Tibial artery (tissue), 4 donors: ENCODE data around the gene PDE8B.

Experiments
- DNase-seq, 2 donors: peaks; one replicate each; pipeline ENCODE4 v3.0.0-alpha.2; 2019
- H3K27ac ChIP-seq, 2 donors: fragments of 200-600 bp; sonication (generic) in 1 of 2; 1 replicate in 1 of 2; 2 replicates in 1 of 2; pipeline ENCODE4 v1.5.1; 2018 to 2019; ENCODE audit warnings: mild to moderate bottlenecking in 1 of 2
- H3K27me3 ChIP-seq, 2 donors: fragments of 200-600 bp; sonication (generic) in 1 of 2; one replicate each; pipeline versions ENCODE4 v1.5.1 to v1.6.0; 2016 to 2019
- H3K36me3 ChIP-seq, 3 donors: fragments of 200-600 bp; sonication (generic) in 2 of 3; one replicate each; pipeline ENCODE4 v1.5.1; 2016 to 2019; ENCODE audit warnings: mild to moderate bottlenecking in 2 of 3
- H3K4me1 ChIP-seq, 4 donors: fragments of 200-600 bp; sonication (generic) in 2 of 4; 1 replicate in 3 of 4; 2 replicates in 1 of 4; pipeline ENCODE4 v1.5.1; 2016 to 2019
- H3K4me3 ChIP-seq, 2 donors: fragments of 200-600 bp; sonication (generic) in 1 of 2; 1 replicate in 1 of 2; 2 replicates in 1 of 2; pipeline ENCODE4 v1.5.1; 2018 to 2019; ENCODE audit warnings: mild to moderate bottlenecking in 2 of 2
- H3K9me3 ChIP-seq, 3 donors: fragments of 200-600 bp; sonication (generic) in 1 of 3; one replicate each; pipeline ENCODE4 v1.5.1; 2016 to 2019
- intact Hi-C: fragments of 100-400 bp; cut with DNase I; formaldehyde crosslinking; loops from one replicate; pipeline ENCODE4 v1.15.0; 2023; ENCODE audit warnings: low total_unique reads
- TF ChIP-seq, protein P1 (sequence below), 2 experiments: fragments of 200-600 bp in 1 of 2; fragments of 450-650 bp in 1 of 2; IDR thresholded peaks; one replicate each; pipeline ENCODE4 v1.5.1; 2017 to 2019; ENCODE audit warnings: antibody characterized with exemption in 2 of 2, mild to moderate bottlenecking in 1 of 2, moderate library complexity in 1 of 2

PDE8B gene

DNA sequence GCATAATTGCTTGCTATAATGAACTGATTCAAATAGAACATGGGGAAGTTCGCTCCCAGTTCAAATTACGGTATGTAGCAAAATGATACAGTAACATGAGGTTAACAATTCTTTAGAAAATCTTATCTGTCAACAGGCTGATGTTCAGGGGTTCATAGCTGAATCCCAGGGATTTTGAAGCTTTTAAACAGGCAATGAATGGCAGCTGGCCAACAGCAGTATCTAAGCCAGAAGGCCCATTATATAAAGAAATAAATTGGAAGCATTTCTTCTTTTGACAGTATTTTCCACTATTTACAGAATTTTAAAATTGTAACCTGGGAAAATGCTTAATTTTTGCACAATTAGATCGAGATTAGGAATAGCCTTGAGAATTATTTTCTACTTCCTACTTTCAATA is 126.8 kb downstream of the PDE8B start:
- H3K4me3 ChIP-seq = no peak overlapping the region
- no peaks in the 10 kb centered on the region for H3K9me3 ChIP-seq
- TF ChIP-seq, protein P1, sequence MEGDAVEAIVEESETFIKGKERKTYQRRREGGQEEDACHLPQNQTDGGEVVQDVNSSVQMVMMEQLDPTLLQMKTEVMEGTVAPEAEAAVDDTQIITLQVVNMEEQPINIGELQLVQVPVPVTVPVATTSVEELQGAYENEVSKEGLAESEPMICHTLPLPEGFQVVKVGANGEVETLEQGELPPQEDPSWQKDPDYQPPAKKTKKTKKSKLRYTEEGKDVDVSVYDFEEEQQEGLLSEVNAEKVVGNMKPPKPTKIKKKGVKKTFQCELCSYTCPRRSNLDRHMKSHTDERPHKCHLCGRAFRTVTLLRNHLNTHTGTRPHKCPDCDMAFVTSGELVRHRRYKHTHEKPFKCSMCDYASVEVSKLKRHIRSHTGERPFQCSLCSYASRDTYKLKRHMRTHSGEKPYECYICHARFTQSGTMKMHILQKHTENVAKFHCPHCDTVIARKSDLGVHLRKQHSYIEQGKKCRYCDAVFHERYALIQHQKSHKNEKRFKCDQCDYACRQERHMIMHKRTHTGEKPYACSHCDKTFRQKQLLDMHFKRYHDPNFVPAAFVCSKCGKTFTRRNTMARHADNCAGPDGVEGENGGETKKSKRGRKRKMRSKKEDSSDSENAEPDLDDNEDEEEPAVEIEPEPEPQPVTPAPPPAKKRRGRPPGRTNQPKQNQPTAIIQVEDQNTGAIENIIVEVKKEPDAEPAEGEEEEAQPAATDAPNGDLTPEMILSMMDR (IDR thresholded peaks at IDR 0.05) = no peak
- no peak overlapping the region for H3K27ac ChIP-seq
- DNase-seq = no peak
- H3K4me1 ChIP-seq = no peaks in the 10 kb centered on the region
- intact Hi-C loops = no loop called here
- no peaks in the 10 kb centered on the region for H3K27me3 ChIP-seq
- H3K36me3 ChIP-seq = peaks cover 0 to 2% (median 0%) of the 10 kb centered on the region in 3 donors

DNA sequence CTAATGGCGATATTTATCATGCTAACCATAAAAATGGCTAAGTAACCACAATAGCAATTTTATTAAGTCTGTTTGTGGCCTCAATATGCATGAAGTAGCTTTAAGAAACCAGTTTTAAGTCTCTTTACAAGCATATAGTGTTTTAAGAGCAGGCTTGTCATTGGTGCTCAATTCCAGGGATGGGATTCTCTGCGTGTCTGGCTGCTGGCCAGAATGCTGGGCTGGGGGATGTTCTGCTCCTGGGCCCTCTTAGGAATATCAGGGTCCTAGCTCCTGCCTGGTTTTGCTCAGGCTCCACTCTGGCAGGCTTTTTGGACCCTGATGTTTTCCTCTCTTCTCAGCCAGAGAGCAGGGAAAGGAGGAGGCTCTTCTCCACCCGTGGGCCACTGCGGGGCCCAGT is 127.2 kb downstream of the PDE8B start:
- no peaks in the 10 kb centered on the region for H3K4me1 ChIP-seq
- no peaks in the 10 kb centered on the region for H3K9me3 ChIP-seq
- H3K4me3 ChIP-seq = no peak overlapping the region
- no peak overlapping the region for H3K27ac ChIP-seq
- no peak for DNase-seq
- TF ChIP-seq, protein P1 (IDR thresholded peaks at IDR 0.05) = no peak
- H3K36me3 ChIP-seq = no peaks in the 10 kb centered on the region
- no peaks in the 10 kb centered on the region for H3K27me3 ChIP-seq
- intact Hi-C loops = no loop called here

DNA sequence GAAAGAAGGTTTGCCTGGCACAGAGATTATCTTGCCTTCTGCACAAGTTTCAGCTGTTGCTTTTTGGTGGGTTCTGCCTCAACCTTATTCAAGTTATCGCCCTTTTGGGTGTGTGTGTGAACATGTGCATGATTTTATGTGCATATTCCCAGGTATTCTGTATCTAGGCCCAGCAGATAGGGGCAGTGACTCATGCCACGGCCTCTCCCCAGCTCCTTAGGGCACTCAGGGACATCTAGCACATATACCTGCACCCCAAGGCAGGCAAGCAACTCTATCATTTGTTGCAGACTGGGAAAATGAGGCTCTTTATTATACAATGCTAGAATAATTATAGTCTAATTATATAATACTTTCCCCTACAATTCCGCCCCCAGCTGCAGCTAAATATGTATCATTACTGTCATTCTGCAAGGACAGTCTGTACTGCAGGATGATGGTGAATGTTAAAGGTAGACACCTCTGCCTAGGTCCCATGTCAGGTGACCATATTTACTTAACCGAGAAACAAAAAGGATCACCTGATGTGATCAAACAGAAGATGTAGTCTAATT is 128.9 kb downstream of the PDE8B start:
- no peak overlapping the region for H3K4me3 ChIP-seq
- H3K36me3 ChIP-seq = no peaks in the 10 kb centered on the region
- H3K9me3 ChIP-seq = no peaks in the 10 kb centered on the region
- no peaks in the 10 kb centered on the region for H3K4me1 ChIP-seq
- TF ChIP-seq, protein P1 (IDR thresholded peaks at IDR 0.05) = no peak
- intact Hi-C loops = no loop called here
- no peak for DNase-seq
- no peaks in the 10 kb centered on the region for H3K27me3 ChIP-seq
- no peak overlapping the region for H3K27ac ChIP-seq

DNA sequence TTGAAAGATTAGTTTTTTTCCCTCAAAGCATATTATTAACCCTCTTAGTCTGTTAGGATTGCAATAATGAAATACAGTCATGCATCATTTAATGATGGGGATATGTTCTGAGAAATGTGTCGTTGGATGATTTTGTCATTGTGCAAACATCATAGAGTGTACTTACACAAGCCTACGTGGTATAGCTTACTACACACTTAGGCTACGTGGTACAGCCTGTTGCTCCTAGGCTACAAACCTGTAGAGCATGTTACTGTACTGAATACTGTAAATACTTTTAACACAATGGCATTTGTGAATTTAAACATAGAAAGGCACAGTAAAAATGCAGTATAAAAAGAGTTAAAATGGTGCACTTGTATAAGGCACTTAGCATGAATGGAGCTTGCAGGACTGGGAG is 132.7 kb downstream of the PDE8B start:
- Histone ChIP-seq H3K36me3 (peaks cover 0 to 10% (median 0%) of the 10 kb centered on the region in 3 donors), H3K4me1 (no peaks in the 10 kb centered on the region), H3K4me3 (no peak overlapping the region), H3K27ac (no peak overlapping the region), H3K27me3 (no peaks in the 10 kb centered on the region), H3K9me3 (no peaks in the 10 kb centered on the region)
- intact Hi-C loops = no loop called here
- no peak for DNase-seq
- TF ChIP-seq, protein P1 (IDR thresholded peaks at IDR 0.05) = no peak

DNA sequence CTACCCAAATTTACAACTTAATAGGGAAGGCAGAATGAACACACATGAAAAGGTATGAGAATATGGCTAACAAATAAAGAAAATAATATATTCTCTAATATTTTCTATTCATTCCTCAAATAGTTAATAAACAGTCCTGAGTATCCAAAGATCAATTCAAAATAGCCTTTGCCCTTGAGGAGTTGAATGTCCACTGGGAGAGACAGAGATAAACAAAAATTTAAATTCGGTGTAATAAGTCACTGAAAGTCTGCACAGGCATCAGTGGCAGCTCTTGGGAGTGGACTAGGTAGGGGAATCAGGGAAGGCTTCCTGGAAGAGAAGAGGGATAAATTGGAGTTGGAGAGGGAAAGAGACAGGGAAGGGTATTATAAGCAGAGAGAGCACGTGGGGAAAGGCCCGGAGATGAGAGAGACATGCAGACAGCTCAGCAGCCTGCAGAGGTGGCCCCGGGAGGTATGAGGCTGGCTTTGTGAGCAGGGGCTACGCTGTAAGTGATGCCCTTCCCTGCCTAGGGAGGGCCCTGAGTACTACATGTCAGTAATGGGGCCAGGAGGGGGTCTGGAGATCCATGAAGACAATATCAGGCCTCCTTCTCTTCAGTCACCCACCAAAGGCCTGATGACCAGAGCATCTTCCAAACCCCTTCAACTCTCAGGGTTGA is 137.1 kb downstream of the PDE8B start:
- TF ChIP-seq, protein P1 (IDR thresholded peaks at IDR 0.05) = no peak
- no peak for DNase-seq
- Histone ChIP-seq H3K9me3 (no peaks in the 10 kb centered on the region), H3K4me1 (no peaks in the 10 kb centered on the region), H3K4me3 (no peak overlapping the region), H3K27ac (no peak overlapping the region), H3K27me3 (no peaks in the 10 kb centered on the region), H3K36me3 (peaks cover 0 to 10% (median 0%) of the 10 kb centered on the region in 3 donors)
- intact Hi-C loops = no loop called here
